Astrocyte (in vitro differentiated cells and primary cell): ENCODE measurements around the gene WDR45. TPM values are rescaled to one million over a fixed set of nuclear protein-coding genes. Genes with fewer than 3 reads are reported as not detected.

ENCODE experiments used
- DNase-seq: peaks from one replicate; pipeline ENCODE4 v3.0.0-alpha.2; 2010; ENCODE audit warnings: low read depth
- FAIRE-seq: peaks from 2 replicates; lab custom pipeline; 2011; peaks lifted over from hg19 to GRCh38; lab: Jason Lieb, UNC
- H2AFZ ChIP-seq: 2 replicates; pipeline ENCODE4 v1.6.0; 2012; ENCODE audit warnings: low read depth, low read length, inconsistent platforms
- H3K27ac ChIP-seq: 2 replicates; pipeline ENCODE4 v1.5.1; 2011; ENCODE audit warnings: low read depth, low read length, inconsistent platforms
- H3K27me3 ChIP-seq: 2 replicates; pipeline ENCODE4 v1.6.0; 2011; ENCODE audit warnings: low read length, inconsistent platforms; ENCODE audit not compliant: insufficient read depth
- H3K36me3 ChIP-seq: 2 replicates; pipeline ENCODE4 v1.5.1; 2011; ENCODE audit warnings: low read length, inconsistent platforms; ENCODE audit not compliant: insufficient read depth
- H3K4me1 ChIP-seq: 2 replicates; pipeline ENCODE4 v1.5.1; 2011; ENCODE audit warnings: low read length, inconsistent platforms; ENCODE audit not compliant: insufficient read depth
- H3K4me2 ChIP-seq: 2 replicates; pipeline ENCODE4 v1.6.0; 2012; ENCODE audit warnings: low read length, inconsistent platforms
- H3K4me3 ChIP-seq: 2 replicates; pipeline ENCODE4 v1.5.1; 2011; ENCODE audit warnings: low read depth, mild to moderate bottlenecking, low read length, inconsistent platforms; ENCODE audit not compliant: insufficient read depth
- H3K79me2 ChIP-seq: 2 replicates; pipeline ENCODE4 v1.6.0; 2012; ENCODE audit warnings: mild to moderate bottlenecking, low read length, inconsistent platforms; ENCODE audit not compliant: insufficient read depth
- H3K9ac ChIP-seq: 2 replicates; pipeline ENCODE4 v1.6.0; 2012; ENCODE audit warnings: mild to moderate bottlenecking, low read length, inconsistent platforms
- H3K9me3 ChIP-seq: 2 replicates; pipeline ENCODE4 v1.5.1; 2012; ENCODE audit warnings: low read depth, mild to moderate bottlenecking, low read length, inconsistent platforms; ENCODE audit not compliant: insufficient read depth
- H4K20me1 ChIP-seq: 2 replicates; pipeline ENCODE4 v1.6.0; 2012; ENCODE audit warnings: low read length, inconsistent platforms; ENCODE audit not compliant: insufficient read depth
- H3K27ac Mint-ChIP-seq: one replicate; pipeline ENCODE4 v1.8.0; 2021; ENCODE audit warnings: mild to moderate bottlenecking, mixed read lengths; ENCODE audit not compliant: unreplicated experiment
- H3K27me3 Mint-ChIP-seq: one replicate; pipeline ENCODE4 v1.8.0; 2021; ENCODE audit warnings: low read depth, mixed read lengths; ENCODE audit not compliant: unreplicated experiment
- H3K36me3 Mint-ChIP-seq: one replicate; pipeline ENCODE4 v1.8.0; 2021; ENCODE audit warnings: low read depth, mixed read lengths; ENCODE audit not compliant: unreplicated experiment
- H3K4me1 Mint-ChIP-seq: one replicate; pipeline ENCODE4 v1.8.0; 2021; ENCODE audit warnings: low read depth, mixed read lengths; ENCODE audit not compliant: unreplicated experiment
- H3K4me3 Mint-ChIP-seq: one replicate; pipeline ENCODE4 v1.8.0; 2021; ENCODE audit warnings: mild to moderate bottlenecking, moderate library complexity, mixed read lengths; ENCODE audit not compliant: unreplicated experiment
- H3K9me3 Mint-ChIP-seq: one replicate; pipeline ENCODE4 v1.8.0; 2021; ENCODE audit warnings: mild to moderate bottlenecking, mixed read lengths; ENCODE audit not compliant: unreplicated experiment
- CTCF ChIP-seq: IDR thresholded peaks from 2 replicates; pipeline ENCODE4 v1.5.1; 2011; ENCODE audit warnings: low read depth, mild to moderate bottlenecking, inconsistent platforms, low read length, moderate library complexity; ENCODE audit not compliant: insufficient read depth
- EZH2 ChIP-seq: IDR thresholded peaks from 2 replicates; pipeline ENCODE4 v1.6.1; 2012; ENCODE audit warnings: mild to moderate bottlenecking, low read length, inconsistent platforms; ENCODE audit not compliant: insufficient read depth
- total RNA-seq: library from RNA; stranded (reverse); gene quantifications from 2 replicates; pipeline ENCODE4 v1.2.1, GENCODE V29; 2021

Gene WDR45
- total RNA-seq, 1 donor from 2014 or later, result 54.9 TPM

DNA sequence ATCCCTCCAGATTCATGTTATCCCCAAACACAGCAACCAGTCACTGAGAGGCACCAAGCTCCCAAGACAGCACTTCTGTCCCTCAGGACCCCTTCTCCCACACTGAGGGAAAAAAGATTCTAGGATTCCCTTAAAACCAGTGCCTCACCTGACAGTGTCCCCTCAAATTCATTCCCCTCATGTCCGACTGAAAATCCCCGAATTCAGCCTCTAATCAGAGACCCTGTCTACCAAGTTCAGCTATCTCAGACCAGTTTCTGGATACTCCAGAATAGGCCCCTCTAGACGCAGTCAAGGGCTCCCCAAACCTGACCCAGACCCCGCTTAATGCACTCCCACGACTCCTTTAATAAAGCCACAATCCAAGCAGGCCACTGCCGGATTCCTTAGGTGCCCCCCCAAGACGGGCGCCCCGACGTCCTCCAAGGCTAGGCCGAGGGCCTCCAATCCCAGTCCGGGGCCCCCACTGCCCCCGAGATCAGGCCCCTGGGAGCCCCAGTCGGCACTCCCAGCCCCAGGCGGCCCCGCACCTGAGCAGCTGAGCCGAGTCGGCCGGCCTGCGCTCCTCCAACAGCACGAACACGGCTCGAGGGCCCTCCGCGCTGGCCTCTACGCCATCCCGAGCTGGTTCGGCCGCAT lies 37.0 kb downstream of the WDR45 start:
- H3K27me3 ChIP-seq, result no peaks in the 10 kb centered on the region
- H3K4me1 ChIP-seq, result peaks cover 18% of the 10 kb centered on the region
- no peak overlapping the region for H2AFZ ChIP-seq
- peak overlapping the region; percentile 91 for H3K9ac ChIP-seq
- peak overlapping the region; percentile 97 for H3K27ac Mint-ChIP-seq
- H3K4me1 Mint-ChIP-seq, result peaks cover 13% of the 10 kb centered on the region
- peaks cover 7% of the 10 kb centered on the region for H3K36me3 ChIP-seq
- H3K4me3 ChIP-seq, result peak overlapping the region; percentile 77
- FAIRE-seq, result no peak
- H3K27me3 Mint-ChIP-seq, result no peaks in the 10 kb centered on the region
- peak overlapping the region; percentile 90 for H3K4me2 ChIP-seq
- H3K36me3 Mint-ChIP-seq, result peaks cover 7% of the 10 kb centered on the region
- no peak for DNase-seq
- H3K79me2 ChIP-seq, result peaks cover 47% of the 10 kb centered on the region
- peak overlapping the region; percentile 97 for H3K4me3 Mint-ChIP-seq
- TF ChIP-seq CTCF (no peak), EZH2 (no peak)
- H3K9me3 Mint-ChIP-seq, result no peaks in the 10 kb centered on the region
- no peaks in the 10 kb centered on the region for H3K9me3 ChIP-seq
- peaks cover 14% of the 10 kb centered on the region for H4K20me1 ChIP-seq
- H3K27ac ChIP-seq, result peak overlapping the region; percentile 88

DNA sequence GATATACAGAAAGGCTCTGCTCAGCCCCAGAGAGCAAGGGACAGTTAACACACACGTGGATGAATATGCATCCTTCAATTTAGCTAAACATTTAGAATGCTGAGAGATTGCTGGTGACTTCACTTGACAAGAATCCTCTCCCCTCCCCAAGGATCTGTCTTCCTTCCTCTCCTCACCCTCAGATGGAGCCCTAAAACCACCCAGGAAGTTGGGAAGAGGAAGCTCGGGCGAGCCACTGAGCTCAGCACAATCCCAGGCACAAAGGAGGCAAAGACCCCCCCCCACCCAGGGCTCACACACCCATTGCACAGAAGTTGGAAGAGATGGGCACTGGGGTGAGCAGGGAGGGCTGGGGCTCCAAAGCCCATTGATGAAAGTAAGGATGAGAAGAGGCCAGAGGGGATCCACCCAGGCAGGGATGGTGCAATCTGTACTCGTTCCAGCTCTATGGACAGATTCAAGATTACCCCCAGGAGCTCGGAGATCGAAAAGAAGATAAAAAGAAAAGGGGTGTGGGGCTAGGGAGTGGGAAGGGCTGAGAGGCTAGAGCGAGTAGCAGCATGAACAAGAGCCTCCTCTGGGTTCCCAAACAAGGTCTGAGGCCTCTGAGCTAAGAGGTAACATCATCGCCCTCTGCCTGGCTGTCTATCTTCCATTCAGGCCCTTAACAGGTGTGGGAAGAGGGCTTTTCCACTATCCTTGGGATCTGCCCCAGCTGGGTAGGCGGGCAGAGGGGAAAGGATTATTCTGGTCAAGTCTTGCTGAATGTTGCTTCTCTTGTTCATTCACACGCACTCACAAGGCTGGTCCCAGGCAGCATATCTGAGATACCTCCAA lies 37.7 kb downstream of the WDR45 start:
- no peaks in the 10 kb centered on the region for H3K27me3 Mint-ChIP-seq
- Histone ChIP-seq H3K36me3 (peaks cover 13% of the 10 kb centered on the region), H3K4me3 (peak overlapping the region; percentile 77), H3K4me1 (peaks cover 18% of the 10 kb centered on the region), H3K27me3 (no peaks in the 10 kb centered on the region), H3K79me2 (peaks cover 49% of the 10 kb centered on the region), H3K27ac (peak overlapping the region; percentile 88), H3K9me3 (no peaks in the 10 kb centered on the region), H3K4me2 (peak overlapping the region; percentile 90), H2AFZ (no peak overlapping the region), H4K20me1 (peaks cover 14% of the 10 kb centered on the region), H3K9ac (peak overlapping the region; percentile 91)
- FAIRE-seq, result peak; percentile 99
- no peaks in the 10 kb centered on the region for H3K9me3 Mint-ChIP-seq
- TF ChIP-seq EZH2 (no peak), CTCF (no peak)
- H3K36me3 Mint-ChIP-seq, result peaks cover 8% of the 10 kb centered on the region
- peak overlapping the region; percentile 97 for H3K4me3 Mint-ChIP-seq
- H3K27ac Mint-ChIP-seq, result peak overlapping the region; percentile 97
- peak; percentile 52 for DNase-seq
- H3K4me1 Mint-ChIP-seq, result peaks cover 15% of the 10 kb centered on the region
